PC-9 (cell line): Measurements from ENCODE around the gene NUMB. TPM values are rescaled to one million over a fixed set of nuclear protein-coding genes. Genes with fewer than 3 reads are reported as not detected.

Source experiments
- BruUV-seq: library from RNA; stranded (reverse); fragments of 400-500 nt; replicated peaks from 2 replicates; lab custom pipeline; 2021; lab: Mats Ljungman, UMichigan
- CTCF ChIA-PET: fragments of 300-600 bp; sonication (Branson Sonifier 250); formaldehyde crosslinking; loops from one replicate; lab custom pipeline; 2022; ENCODE audit warnings: antibody characterized with exemption; lab: Charles Lee
- POLR2A ChIA-PET: fragments of 300-600 bp; sonication (Branson Sonifier 250); formaldehyde crosslinking; loops from one replicate; lab custom pipeline; 2022; ENCODE audit warnings: antibody characterized with exemption; ENCODE audit not compliant: unreplicated experiment; lab: Charles Lee
- DNase-seq, 2 experiments: peaks; one replicate each; pipeline versions ENCODE4 v3.0.0 to v3.0.0-alpha.2; 2015 to 2022; ENCODE audit warnings: mixed read lengths in 1 of 2
- H2AFZ ChIP-seq: fragments of 200-600 bp; sonication (generic); 2 replicates; pipeline ENCODE4 v1.8.1; 2017; ENCODE audit warnings: antibody characterized with exemption
- H3F3A ChIP-seq: fragments of 200-600 bp; sonication (generic); 2 replicates; pipeline ENCODE4 v1.8.1; 2017; ENCODE audit warnings: antibody characterized with exemption, mild to moderate bottlenecking, low read depth; ENCODE audit not compliant: insufficient read depth
- H3K27ac ChIP-seq: fragments of 200-600 bp; sonication (generic); 2 replicates; pipeline ENCODE4 v1.6.1; 2016; ENCODE audit warnings: mixed run types
- H3K27me3 ChIP-seq: fragments of 200-600 bp; sonication (generic); 2 replicates; pipeline ENCODE4 v1.6.1; 2016; ENCODE audit warnings: low read depth, mixed run types; ENCODE audit not compliant: insufficient read depth
- H3K36me3 ChIP-seq: fragments of 200-600 bp; sonication (generic); 2 replicates; pipeline ENCODE4 v1.6.1; 2016; ENCODE audit warnings: low read depth, mixed run types
- H3K4me1 ChIP-seq: fragments of 200-600 bp; sonication (generic); replicated peaks from 2 replicates; pipeline ENCODE4 v1.6.1; 2016; ENCODE audit warnings: mixed run types; ENCODE audit not compliant: insufficient read depth
- H3K4me2 ChIP-seq: fragments of 200-600 bp; sonication (generic); 2 replicates; pipeline ENCODE4 v1.6.1; 2017; ENCODE audit warnings: mixed run types
- H3K4me3 ChIP-seq: fragments of 200-600 bp; sonication (generic); 2 replicates; pipeline ENCODE4 v1.6.1; 2016; ENCODE audit warnings: mixed run types
- H3K79me2 ChIP-seq: fragments of 200-600 bp; sonication (generic); 2 replicates; pipeline ENCODE4 v1.6.1; 2017; ENCODE audit warnings: low read depth, mixed run types
- H3K9me2 ChIP-seq: fragments of 200-600 bp; sonication (generic); 2 replicates; pipeline ENCODE4 v1.8.1; 2017; ENCODE audit warnings: mild to moderate bottlenecking; ENCODE audit not compliant: insufficient read depth
- H3K9me3 ChIP-seq: fragments of 200-600 bp; sonication (generic); 2 replicates; pipeline ENCODE4 v1.8.1; 2016; ENCODE audit warnings: low read depth; ENCODE audit not compliant: insufficient read depth
- H4K20me1 ChIP-seq: fragments of 200-600 bp; sonication (generic); 2 replicates; pipeline ENCODE4 v1.8.1; 2017; ENCODE audit not compliant: insufficient read depth
- EZH2 ChIP-seq: fragments of 200-600 bp; sonication (generic); IDR thresholded peaks from 2 replicates; pipeline ENCODE4 v1.8.0; 2017; ENCODE audit warnings: antibody characterized with exemption, low read depth
- intact Hi-C: fragments of 100-400 bp; cut with micrococcal nuclease; formaldehyde crosslinking; loops from one replicate; pipeline ENCODE4 v1.10.0; 2022; ENCODE audit not compliant: unreplicated experiment
- total RNA-seq: library from RNA; stranded (reverse); gene quantifications from 2 replicates; pipeline ENCODE4 v1.2.3, GENCODE V29; 2021
- TF ChIP-seq, protein P1 (sequence below): fragments of 200-600 bp; sonication (generic); conservative IDR thresholded peaks from 2 replicates; pipeline ENCODE4 v1.6.1; 2017; ENCODE audit warnings: mixed run types, antibody characterized with exemption, mild to moderate bottlenecking, moderate library complexity

Gene NUMB
- total RNA-seq, 1 experiment from 2014 or later, result 64.5 TPM

DNA sequence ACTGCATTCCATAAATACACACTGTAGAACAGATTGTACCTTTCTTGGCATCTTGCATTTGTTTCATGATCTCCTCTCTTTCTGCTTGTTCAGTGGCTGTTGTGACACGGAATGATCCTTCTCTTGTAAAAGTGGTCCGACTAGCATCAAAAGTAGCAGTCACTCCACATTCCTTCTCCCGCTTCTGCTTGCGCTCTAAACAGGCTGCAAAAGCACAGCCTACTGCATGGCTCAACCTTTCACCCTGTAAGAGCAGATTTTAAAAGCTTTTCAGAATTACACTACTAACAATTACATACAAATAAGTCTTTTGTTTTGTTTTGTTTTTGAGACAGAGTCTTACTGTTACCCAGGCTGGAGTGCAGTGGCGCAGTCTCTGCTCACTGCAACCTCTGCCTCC is 171.3 kb downstream of the NUMB start:
- no peak for DNase-seq
- no peaks in the 10 kb centered on the region for H3K27me3 ChIP-seq
- no peaks in the 10 kb centered on the region for H3K79me2 ChIP-seq
- no peak overlapping the region for H3K4me2 ChIP-seq
- ChIA-PET POLR2A (interaction anchor here (0.5 kb wide), 1 partner anchor 177 kb away, joined by 3 read pairs; no protein-coding TSS in a partner anchor), CTCF (no interaction called here)
- no TSS peak for BruUV-seq
- H3K36me3 ChIP-seq, result peaks cover 10% of the 10 kb centered on the region
- H3K4me1 ChIP-seq, result no peaks in the 10 kb centered on the region
- intact Hi-C loops, result loop anchor here (10.0 kb wide), 1 partner anchor 112 kb away; no protein-coding TSS in a partner anchor
- no peaks in the 10 kb centered on the region for H4K20me1 ChIP-seq
- H2AFZ ChIP-seq, result no peak overlapping the region
- no peaks in the 10 kb centered on the region for H3K9me2 ChIP-seq
- H3K9me3 ChIP-seq, result no peaks in the 10 kb centered on the region
- H3K27ac ChIP-seq, result no peak overlapping the region
- no peak for TF ChIP-seq EZH2
- TF ChIP-seq, protein P1, sequence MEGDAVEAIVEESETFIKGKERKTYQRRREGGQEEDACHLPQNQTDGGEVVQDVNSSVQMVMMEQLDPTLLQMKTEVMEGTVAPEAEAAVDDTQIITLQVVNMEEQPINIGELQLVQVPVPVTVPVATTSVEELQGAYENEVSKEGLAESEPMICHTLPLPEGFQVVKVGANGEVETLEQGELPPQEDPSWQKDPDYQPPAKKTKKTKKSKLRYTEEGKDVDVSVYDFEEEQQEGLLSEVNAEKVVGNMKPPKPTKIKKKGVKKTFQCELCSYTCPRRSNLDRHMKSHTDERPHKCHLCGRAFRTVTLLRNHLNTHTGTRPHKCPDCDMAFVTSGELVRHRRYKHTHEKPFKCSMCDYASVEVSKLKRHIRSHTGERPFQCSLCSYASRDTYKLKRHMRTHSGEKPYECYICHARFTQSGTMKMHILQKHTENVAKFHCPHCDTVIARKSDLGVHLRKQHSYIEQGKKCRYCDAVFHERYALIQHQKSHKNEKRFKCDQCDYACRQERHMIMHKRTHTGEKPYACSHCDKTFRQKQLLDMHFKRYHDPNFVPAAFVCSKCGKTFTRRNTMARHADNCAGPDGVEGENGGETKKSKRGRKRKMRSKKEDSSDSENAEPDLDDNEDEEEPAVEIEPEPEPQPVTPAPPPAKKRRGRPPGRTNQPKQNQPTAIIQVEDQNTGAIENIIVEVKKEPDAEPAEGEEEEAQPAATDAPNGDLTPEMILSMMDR, result no peak
- no peaks in the 10 kb centered on the region for H3F3A ChIP-seq
- H3K4me3 ChIP-seq, result no peak overlapping the region

DNA sequence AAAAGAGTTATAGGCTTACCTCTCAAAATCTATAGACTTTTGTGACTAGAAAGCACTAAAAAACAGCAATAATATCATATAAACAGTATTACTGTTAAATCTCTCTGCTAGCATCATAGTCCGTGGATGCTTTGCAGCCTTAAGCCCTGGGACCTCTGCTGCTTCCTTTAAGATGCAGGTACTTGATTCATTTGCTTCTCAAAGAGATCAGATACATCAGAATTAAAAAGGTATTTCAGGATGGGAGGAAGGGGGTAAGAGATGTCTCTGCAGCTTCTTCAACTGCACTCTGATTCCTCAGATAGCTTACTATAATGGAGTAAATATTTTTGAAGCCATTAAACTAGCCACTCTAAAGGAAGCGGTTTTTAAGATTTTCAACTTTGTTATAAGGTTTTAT is 171.7 kb downstream of the NUMB start:
- H3K36me3 ChIP-seq, result peaks cover 10% of the 10 kb centered on the region
- no peaks in the 10 kb centered on the region for H3K4me1 ChIP-seq
- ChIA-PET CTCF (interaction anchor here (0.6 kb wide), 1 partner anchor 217 kb away, joined by 6 read pairs; no protein-coding TSS in a partner anchor), POLR2A (interaction anchor here (0.5 to 0.6 kb wide), 2 partner anchors 63 to 177 kb away, joined by 3 read pairs; no protein-coding TSS in a partner anchor)
- no peaks in the 10 kb centered on the region for H3K9me3 ChIP-seq
- intact Hi-C loops, result loop anchor here (10.0 kb wide), 1 partner anchor 112 kb away; no protein-coding TSS in a partner anchor
- TF ChIP-seq, protein P1, result no peak
- no peak for TF ChIP-seq EZH2
- no peak overlapping the region for H2AFZ ChIP-seq
- H3F3A ChIP-seq, result no peaks in the 10 kb centered on the region
- no peaks in the 10 kb centered on the region for H3K9me2 ChIP-seq
- no peak overlapping the region for H3K4me2 ChIP-seq
- H3K4me3 ChIP-seq, result no peak overlapping the region
- DNase-seq, result no peak
- no TSS peak for BruUV-seq
- H4K20me1 ChIP-seq, result no peaks in the 10 kb centered on the region
- no peak overlapping the region for H3K27ac ChIP-seq
- no peaks in the 10 kb centered on the region for H3K79me2 ChIP-seq
- no peaks in the 10 kb centered on the region for H3K27me3 ChIP-seq

DNA sequence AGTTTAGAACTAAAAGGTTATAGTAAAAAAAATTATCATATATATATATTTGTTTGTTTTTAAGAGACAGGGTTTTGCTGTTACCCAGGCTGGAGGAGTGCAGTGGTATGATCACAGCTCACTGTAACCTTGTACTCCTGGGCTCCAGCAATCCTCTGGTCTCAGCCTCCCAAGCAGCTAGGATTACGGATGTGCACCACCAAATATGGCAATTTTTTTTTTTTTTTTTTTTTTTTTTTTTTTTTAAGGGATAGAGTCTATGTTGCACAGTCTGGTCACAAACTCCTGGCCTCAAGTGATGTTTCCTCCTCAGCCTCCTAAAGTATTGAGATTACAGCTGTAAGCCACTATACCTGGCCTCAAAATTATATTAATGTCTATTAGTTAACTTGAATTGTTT is 172.4 kb downstream of the NUMB start:
- intact Hi-C loops, result loop anchor here (10.0 kb wide), 1 partner anchor 111 kb away; no protein-coding TSS in a partner anchor
- H2AFZ ChIP-seq, result no peak overlapping the region
- no peaks in the 10 kb centered on the region for H3K9me3 ChIP-seq
- H4K20me1 ChIP-seq, result no peaks in the 10 kb centered on the region
- BruUV-seq, result no TSS peak
- ChIA-PET CTCF (interaction anchor here (0.6 kb wide), 1 partner anchor 217 kb away, joined by 6 read pairs; no protein-coding TSS in a partner anchor), POLR2A (no interaction called here)
- H3K4me3 ChIP-seq, result no peak overlapping the region
- TF ChIP-seq, protein P1, result no peak
- no peak for TF ChIP-seq EZH2
- H3K27me3 ChIP-seq, result no peaks in the 10 kb centered on the region
- no peak for DNase-seq
- H3K27ac ChIP-seq, result no peak overlapping the region
- H3K4me2 ChIP-seq, result no peak overlapping the region
- H3K79me2 ChIP-seq, result no peaks in the 10 kb centered on the region
- H3K9me2 ChIP-seq, result no peaks in the 10 kb centered on the region
- H3K36me3 ChIP-seq, result peaks cover 10% of the 10 kb centered on the region
- no peaks in the 10 kb centered on the region for H3K4me1 ChIP-seq
- no peaks in the 10 kb centered on the region for H3F3A ChIP-seq
